PC-3 (cell line): Measurements from ENCODE around the gene RPAP2.

Experiments used
- CTCF ChIP-seq: fragments of 300-600 bp; sonication (generic); conservative IDR thresholded peaks from 2 replicates; pipeline ENCODE4 v1.5.1; 2017; ENCODE audit warnings: antibody characterized with exemption, low read depth, mild to moderate bottlenecking, low read length
- EZH2 ChIP-seq: fragments of 300-600 bp; sonication (generic); IDR thresholded peaks from one replicate; pipeline ENCODE4 v1.6.1; 2017; ENCODE audit warnings: antibody characterized with exemption, mild to moderate bottlenecking, low read length; ENCODE audit not compliant: unreplicated experiment

- no peak for TF ChIP-seq CTCF
- TF ChIP-seq EZH2, result no peak
These were observed 39.5 kb upstream of the RPAP2 start for GRCh38 chr1:92259350-92259749.
